Keratinocyte (primary cell): ENCODE data around the gene PRPF40B. TPM values are rescaled to one million over a fixed set of nuclear protein-coding genes. Genes with fewer than 3 reads are reported as not detected.

ENCODE experiments used
- DNase-seq: peaks from one replicate; pipeline ENCODE4 v3.0.0-alpha.2; 2011; ENCODE audit warnings: low read depth, missing footprints, low spot score
- FAIRE-seq: peaks from 2 replicates; lab custom pipeline; 2011; peaks lifted over from hg19 to GRCh38; lab: Jason Lieb, UNC
- H2AFZ ChIP-seq: 2 replicates; pipeline ENCODE4 v1.6.0; 2012; ENCODE audit warnings: low read length, control low read depth, inconsistent platforms; ENCODE audit not compliant: control insufficient read depth
- H3K27ac ChIP-seq: 2 replicates; pipeline ENCODE4 v1.5.1; 2011; ENCODE audit warnings: low read length; ENCODE audit not compliant: control insufficient read depth, insufficient read depth
- H3K27me3 ChIP-seq: 3 replicates; pipeline ENCODE4 v1.6.0; 2011; ENCODE audit warnings: low read length; ENCODE audit not compliant: control insufficient read depth, insufficient read depth; ENCODE audit errors: extremely low read depth
- H3K36me3 ChIP-seq, 2 experiments: 2 replicates in 1 of 2; 3 replicates in 1 of 2; pipeline ENCODE4 v1.5.1; 2011; ENCODE audit warnings: low read length in 2 of 2, mild to moderate bottlenecking in 1 of 2; ENCODE audit not compliant: control insufficient read depth in 2 of 2, insufficient read depth in 2 of 2; ENCODE audit errors: extremely low read depth in 1 of 2
- H3K4me1 ChIP-seq: 3 replicates; pipeline ENCODE4 v1.5.1; 2011; ENCODE audit warnings: low read length; ENCODE audit not compliant: control insufficient read depth, insufficient read depth; ENCODE audit errors: extremely low read depth
- H3K4me2 ChIP-seq: 3 replicates; pipeline ENCODE4 v1.6.0; 2011; ENCODE audit warnings: low read depth, low read length; ENCODE audit not compliant: control insufficient read depth, insufficient read depth; ENCODE audit errors: extremely low read depth
- H3K4me3 ChIP-seq, 3 experiments: fragments of 200-600 bp in 1 of 3; sonication (generic) in 1 of 3; 2 replicates in 2 of 3; 3 replicates in 1 of 3; pipeline ENCODE4 v1.5.1; 2011 to 2016; ENCODE audit warnings: low read length in 3 of 3, mild to moderate bottlenecking in 3 of 3, control low read depth in 2 of 3, inconsistent platforms in 1 of 3, low read depth in 1 of 3, mixed read lengths in 1 of 3, mixed run types in 1 of 3, moderate library complexity in 1 of 3; ENCODE audit not compliant: control insufficient read depth in 2 of 3, insufficient read depth in 2 of 3; ENCODE audit errors: extremely low read depth in 1 of 3
- H3K79me2 ChIP-seq: 2 replicates; pipeline ENCODE4 v1.6.0; 2012; ENCODE audit warnings: low read length; ENCODE audit not compliant: control insufficient read depth, insufficient read depth
- H3K9ac ChIP-seq: 3 replicates; pipeline ENCODE4 v1.6.0; 2011; ENCODE audit warnings: low read length; ENCODE audit not compliant: control insufficient read depth, insufficient read depth; ENCODE audit errors: extremely low read depth
- H3K9me1 ChIP-seq: 3 replicates; pipeline ENCODE4 v1.6.0; 2011; ENCODE audit warnings: low read length; ENCODE audit not compliant: control insufficient read depth, insufficient read depth; ENCODE audit errors: extremely low read depth
- H3K9me3 ChIP-seq: 2 replicates; pipeline ENCODE4 v1.5.1; 2012; ENCODE audit warnings: low read depth, low read length; ENCODE audit not compliant: control insufficient read depth
- H4K20me1 ChIP-seq: 3 replicates; pipeline ENCODE4 v1.6.0; 2011; ENCODE audit warnings: low read length; ENCODE audit not compliant: control insufficient read depth, insufficient read depth; ENCODE audit errors: extremely low read depth
- EZH2 ChIP-seq: IDR thresholded peaks from one replicate; pipeline ENCODE4 v1.6.1; 2012; ENCODE audit warnings: inconsistent platforms, mild to moderate bottlenecking, low read length, moderate library complexity
- dilution Hi-C: fragments of 300-500 bp; cut with MboI; formaldehyde crosslinking; loops from one replicate; pipeline ENCODE4 v1.7.0; 2020; ENCODE audit warnings: low sequenced_read_pairs; ENCODE audit not compliant: extremely low pct_ligation_motif_present
- polyA plus RNA-seq, 5 experiments: library from polyadenylated mRNA; depleted of rRNA in 3 of 5; stranded (reverse) in 3 of 5; stranded (forward) in 1 of 5; unstranded in 1 of 5; fragments of >200 nt; gene quantifications; 1 replicate in 1 of 5; 2 replicates in 3 of 5; 3 replicates in 1 of 5; pipeline versions ENCODE4 v1.2.1 to v1.2.3, GENCODE V29; 2011 to 2012; ENCODE audit warnings: missing spikeins in 2 of 5, low read depth in 1 of 5, low replicate concordance in 1 of 5
- TF ChIP-seq, protein P1 (sequence below), 3 experiments: IDR thresholded peaks in 1 of 3; conservative IDR thresholded peaks in 1 of 3; optimal IDR thresholded peaks in 1 of 3; 2 replicates in 2 of 3; 3 replicates in 1 of 3; pipeline versions ENCODE3 to v1.5.1; 2011; ENCODE audit warnings: low read length in 3 of 3, mild to moderate bottlenecking in 3 of 3, moderate library complexity in 2 of 3, control low read depth in 1 of 3, inconsistent platforms in 1 of 3; ENCODE audit not compliant: insufficient read depth in 2 of 3; ENCODE audit errors: extremely low read depth in 1 of 3

PRPF40B gene
- polyA plus RNA-seq, 1 donor (not counting 4 experiments of a cell fraction or from before 2014, with no cell fraction given): 12.7 TPM

DNA sequence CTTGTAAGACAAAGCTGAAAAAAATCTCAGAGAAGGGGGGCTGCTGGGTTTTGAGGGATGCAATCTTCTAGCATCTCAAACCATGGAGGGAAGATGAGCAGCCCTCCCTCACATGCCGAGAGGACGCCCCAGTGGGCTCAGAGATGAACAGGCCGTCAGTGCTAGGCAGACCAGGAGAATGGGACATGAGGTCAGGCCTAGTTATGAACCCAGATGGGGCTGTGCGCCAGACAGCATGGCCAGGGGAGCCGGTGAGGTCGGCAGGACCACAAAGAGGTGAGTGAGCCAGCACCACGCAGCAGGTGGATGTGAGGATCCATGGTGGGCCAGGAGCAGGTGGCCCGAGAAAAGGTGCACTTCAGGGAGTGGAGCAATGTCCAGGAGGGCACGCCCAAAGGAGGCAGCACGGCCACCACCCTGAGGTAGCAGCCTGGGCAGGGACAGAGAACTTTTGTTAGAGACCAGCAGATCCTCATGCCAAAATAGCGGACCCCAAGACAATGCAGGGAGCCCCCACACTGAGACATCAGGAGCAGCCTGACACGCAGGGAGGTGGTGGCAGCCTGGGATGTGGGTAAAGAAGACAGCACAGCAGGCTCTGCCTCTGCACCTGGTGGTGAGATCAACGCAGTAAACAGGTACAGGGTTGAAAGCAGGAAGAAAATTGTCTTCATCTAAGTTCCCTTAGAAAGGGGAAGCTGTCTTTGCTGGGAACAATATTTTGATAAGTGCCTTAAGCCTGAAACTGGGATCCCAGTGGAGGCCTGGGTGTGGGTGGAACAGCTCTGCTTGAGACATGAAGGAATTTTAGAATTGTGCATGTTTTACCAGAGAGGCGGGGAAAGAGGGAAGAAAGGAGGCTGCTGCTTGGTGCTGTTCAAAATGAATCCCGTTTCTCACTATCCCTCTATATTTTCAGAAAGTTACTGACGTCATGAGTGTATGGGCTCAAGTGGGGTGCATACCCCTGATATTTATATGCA is 37.6 kb upstream of the PRPF40B start:
- Histone ChIP-seq H3K27me3 (no peaks in the 10 kb centered on the region), H3K4me3 (no peak overlapping the region)
- FAIRE-seq: no peak

GRCh38 chr12:49587174-49587908 is 36.0 kb upstream of the PRPF40B start:
- no peaks in the 10 kb centered on the region for H3K9me3 ChIP-seq
- H3K4me3 ChIP-seq: no peak overlapping the region
- no peaks in the 10 kb centered on the region for H3K9me1 ChIP-seq
- no peak overlapping the region for H3K9ac ChIP-seq
- H2AFZ ChIP-seq: no peak overlapping the region
- no peak for FAIRE-seq
- no peak for DNase-seq
- peaks cover 0 to 12% of the 10 kb centered on the region in 2 experiments for H3K36me3 ChIP-seq
- no peak overlapping the region for H3K4me2 ChIP-seq
- H3K79me2 ChIP-seq: no peaks in the 10 kb centered on the region
- peaks cover 7% of the 10 kb centered on the region for H3K4me1 ChIP-seq
- H3K27ac ChIP-seq: no peak overlapping the region
- dilution Hi-C loops: no loop called here
- TF ChIP-seq EZH2: no peak
- TF ChIP-seq, protein P1, sequence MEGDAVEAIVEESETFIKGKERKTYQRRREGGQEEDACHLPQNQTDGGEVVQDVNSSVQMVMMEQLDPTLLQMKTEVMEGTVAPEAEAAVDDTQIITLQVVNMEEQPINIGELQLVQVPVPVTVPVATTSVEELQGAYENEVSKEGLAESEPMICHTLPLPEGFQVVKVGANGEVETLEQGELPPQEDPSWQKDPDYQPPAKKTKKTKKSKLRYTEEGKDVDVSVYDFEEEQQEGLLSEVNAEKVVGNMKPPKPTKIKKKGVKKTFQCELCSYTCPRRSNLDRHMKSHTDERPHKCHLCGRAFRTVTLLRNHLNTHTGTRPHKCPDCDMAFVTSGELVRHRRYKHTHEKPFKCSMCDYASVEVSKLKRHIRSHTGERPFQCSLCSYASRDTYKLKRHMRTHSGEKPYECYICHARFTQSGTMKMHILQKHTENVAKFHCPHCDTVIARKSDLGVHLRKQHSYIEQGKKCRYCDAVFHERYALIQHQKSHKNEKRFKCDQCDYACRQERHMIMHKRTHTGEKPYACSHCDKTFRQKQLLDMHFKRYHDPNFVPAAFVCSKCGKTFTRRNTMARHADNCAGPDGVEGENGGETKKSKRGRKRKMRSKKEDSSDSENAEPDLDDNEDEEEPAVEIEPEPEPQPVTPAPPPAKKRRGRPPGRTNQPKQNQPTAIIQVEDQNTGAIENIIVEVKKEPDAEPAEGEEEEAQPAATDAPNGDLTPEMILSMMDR (optimal IDR thresholded peaks at IDR 0.05 in 1 of 3, IDR thresholded peaks at IDR 0.05 in 1 of 3, conservative IDR thresholded peaks at IDR 0.05 in 1 of 3; ENCODE audit: extremely low read depth in 1 of 3, insufficient read depth in 2 of 3, low read length in 3 of 3): no peak
- no peaks in the 10 kb centered on the region for H3K27me3 ChIP-seq
- H4K20me1 ChIP-seq: no peaks in the 10 kb centered on the region

More for the DNA sequence above, 37.6 kb upstream of the PRPF40B start:
- no peak for DNase-seq
- dilution Hi-C loops: no loop called here
- H3K36me3 ChIP-seq: peaks cover 0 to 13% of the 10 kb centered on the region in 2 experiments
- no peak for TF ChIP-seq EZH2
- TF ChIP-seq, protein P1 (optimal IDR thresholded peaks at IDR 0.05 in 1 of 3, IDR thresholded peaks at IDR 0.05 in 1 of 3, conservative IDR thresholded peaks at IDR 0.05 in 1 of 3; ENCODE audit: extremely low read depth in 1 of 3, insufficient read depth in 2 of 3, low read length in 3 of 3): no peak
- no peak overlapping the region for H3K4me2 ChIP-seq
- no peaks in the 10 kb centered on the region for H3K9me1 ChIP-seq
- H3K27ac ChIP-seq: no peak overlapping the region
- no peak overlapping the region for H2AFZ ChIP-seq
- no peak overlapping the region for H3K9ac ChIP-seq
- no peaks in the 10 kb centered on the region for H3K9me3 ChIP-seq
- H3K4me1 ChIP-seq: peaks cover 7% of the 10 kb centered on the region
- no peaks in the 10 kb centered on the region for H3K79me2 ChIP-seq
- no peaks in the 10 kb centered on the region for H4K20me1 ChIP-seq
